ENCODE data around the gene CXCL1.

DNA sequence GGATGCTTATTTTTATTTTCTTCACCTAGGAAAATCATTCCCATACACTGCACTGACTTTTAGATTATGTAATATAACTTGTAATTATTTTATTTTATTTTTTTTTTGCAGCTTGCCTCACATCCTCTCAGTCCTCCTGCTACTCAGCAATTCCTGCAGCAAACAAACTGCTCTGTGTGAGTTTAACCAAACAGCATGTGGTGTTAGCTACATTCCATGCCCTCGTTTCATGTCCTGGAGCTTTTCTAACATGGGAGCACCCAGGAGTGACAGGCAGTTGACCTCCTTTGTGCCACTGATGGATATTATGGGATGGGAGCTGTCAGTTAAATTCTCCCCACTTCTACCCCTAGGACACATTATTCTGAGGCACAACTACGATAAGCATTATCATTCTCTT, 24.8 kb downstream of the CXCL1 start:
- TF ChIP-seq, protein P1, sequence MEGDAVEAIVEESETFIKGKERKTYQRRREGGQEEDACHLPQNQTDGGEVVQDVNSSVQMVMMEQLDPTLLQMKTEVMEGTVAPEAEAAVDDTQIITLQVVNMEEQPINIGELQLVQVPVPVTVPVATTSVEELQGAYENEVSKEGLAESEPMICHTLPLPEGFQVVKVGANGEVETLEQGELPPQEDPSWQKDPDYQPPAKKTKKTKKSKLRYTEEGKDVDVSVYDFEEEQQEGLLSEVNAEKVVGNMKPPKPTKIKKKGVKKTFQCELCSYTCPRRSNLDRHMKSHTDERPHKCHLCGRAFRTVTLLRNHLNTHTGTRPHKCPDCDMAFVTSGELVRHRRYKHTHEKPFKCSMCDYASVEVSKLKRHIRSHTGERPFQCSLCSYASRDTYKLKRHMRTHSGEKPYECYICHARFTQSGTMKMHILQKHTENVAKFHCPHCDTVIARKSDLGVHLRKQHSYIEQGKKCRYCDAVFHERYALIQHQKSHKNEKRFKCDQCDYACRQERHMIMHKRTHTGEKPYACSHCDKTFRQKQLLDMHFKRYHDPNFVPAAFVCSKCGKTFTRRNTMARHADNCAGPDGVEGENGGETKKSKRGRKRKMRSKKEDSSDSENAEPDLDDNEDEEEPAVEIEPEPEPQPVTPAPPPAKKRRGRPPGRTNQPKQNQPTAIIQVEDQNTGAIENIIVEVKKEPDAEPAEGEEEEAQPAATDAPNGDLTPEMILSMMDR (IDR thresholded peaks at IDR 0.05), result no peak
- no peak for TF ChIP-seq POLR2A (IDR thresholded peaks at IDR 0.05)

Measured in tibial nerve (tissue), 3 donors.